SK-N-SH treated with all-trans-retinoic acid at 6 μM for 48 hours (cell line): ENCODE results near the gene SEMA3G.

Experiments
- ISL1 ChIP-seq: fragments of 250-450 bp; sonication (Bioruptor Pico); IDR thresholded peaks from 2 replicates; pipeline ENCODE4 v2.1.2; 2022; ENCODE audit warnings: mild to moderate bottlenecking, moderate library complexity
- OSR1 ChIP-seq: fragments of 250-450 bp; sonication (Bioruptor Pico); IDR thresholded peaks from 2 replicates; pipeline ENCODE4 v1.8.0; 2022; ENCODE audit warnings: moderate library complexity, mild to moderate bottlenecking, inconsistent platforms

DNA sequence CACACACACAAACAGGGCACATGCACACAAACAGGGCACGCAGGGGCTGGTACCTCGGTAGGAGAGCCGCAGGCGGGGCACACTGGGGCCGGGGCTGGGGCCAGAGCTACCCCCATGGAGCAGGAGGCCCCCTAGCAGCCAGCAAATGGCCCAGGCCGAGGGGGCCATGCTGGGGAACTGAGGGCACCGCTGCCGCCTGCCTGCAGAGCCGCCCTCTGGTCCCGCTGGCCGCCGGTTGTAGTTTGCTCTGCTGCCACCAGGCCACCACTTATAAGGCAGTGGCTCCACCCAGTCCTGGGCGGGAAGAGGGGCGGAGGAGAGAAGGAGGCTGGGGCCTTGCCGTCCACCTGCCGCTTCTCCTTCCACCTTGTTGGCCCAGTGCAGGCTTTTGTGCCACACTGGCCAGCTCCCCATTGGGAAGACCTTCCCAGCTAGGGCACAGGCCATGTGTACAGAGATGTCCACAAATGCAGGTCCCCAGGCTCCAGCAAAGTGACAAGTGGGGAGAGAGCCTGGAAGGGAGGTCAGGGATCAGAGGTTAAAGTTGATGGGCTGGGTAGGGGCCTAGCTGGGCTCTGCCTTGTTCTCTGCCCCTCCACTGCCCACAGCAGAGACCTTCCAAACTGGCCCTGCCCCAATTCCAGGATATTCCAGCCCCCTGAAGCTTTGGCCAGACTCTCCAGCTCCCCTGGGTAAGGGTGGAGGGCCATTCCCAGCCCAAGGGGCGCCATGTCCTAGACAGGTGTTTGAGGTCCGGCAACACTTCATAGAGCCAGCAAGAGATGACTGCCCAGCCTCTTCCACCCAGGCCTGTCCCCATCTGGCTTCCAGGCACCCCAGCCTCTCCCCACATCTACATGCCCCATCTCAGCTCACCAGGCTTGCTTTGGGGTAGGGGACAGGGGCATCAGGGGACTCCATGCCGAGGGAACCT, at the start of gene SEMA3G:
- no peak for TF ChIP-seq OSR1
- no peak for TF ChIP-seq ISL1 (CRISPR knock-in tag)
